HT1080 (cell line): ENCODE results near the gene TSC22D2. TPM values are rescaled to one million over a fixed set of nuclear protein-coding genes. Genes with fewer than 3 reads are reported as not detected.

Experiments
- DNase-seq: peaks from one replicate; pipeline ENCODE4 v3.0.0-alpha.2; 2015; ENCODE audit warnings: low read depth
- total RNA-seq: library from RNA; depleted of rRNA; stranded (reverse); fragments of >200 nt; shearing (Covaris generic); gene quantifications from 2 replicates; pipeline ENCODE4 v1.2.3, GENCODE V29; 2014

TSC22D2 gene
- total RNA-seq, 1 experiment from 2014 or later = 7.7 TPM

DNA sequence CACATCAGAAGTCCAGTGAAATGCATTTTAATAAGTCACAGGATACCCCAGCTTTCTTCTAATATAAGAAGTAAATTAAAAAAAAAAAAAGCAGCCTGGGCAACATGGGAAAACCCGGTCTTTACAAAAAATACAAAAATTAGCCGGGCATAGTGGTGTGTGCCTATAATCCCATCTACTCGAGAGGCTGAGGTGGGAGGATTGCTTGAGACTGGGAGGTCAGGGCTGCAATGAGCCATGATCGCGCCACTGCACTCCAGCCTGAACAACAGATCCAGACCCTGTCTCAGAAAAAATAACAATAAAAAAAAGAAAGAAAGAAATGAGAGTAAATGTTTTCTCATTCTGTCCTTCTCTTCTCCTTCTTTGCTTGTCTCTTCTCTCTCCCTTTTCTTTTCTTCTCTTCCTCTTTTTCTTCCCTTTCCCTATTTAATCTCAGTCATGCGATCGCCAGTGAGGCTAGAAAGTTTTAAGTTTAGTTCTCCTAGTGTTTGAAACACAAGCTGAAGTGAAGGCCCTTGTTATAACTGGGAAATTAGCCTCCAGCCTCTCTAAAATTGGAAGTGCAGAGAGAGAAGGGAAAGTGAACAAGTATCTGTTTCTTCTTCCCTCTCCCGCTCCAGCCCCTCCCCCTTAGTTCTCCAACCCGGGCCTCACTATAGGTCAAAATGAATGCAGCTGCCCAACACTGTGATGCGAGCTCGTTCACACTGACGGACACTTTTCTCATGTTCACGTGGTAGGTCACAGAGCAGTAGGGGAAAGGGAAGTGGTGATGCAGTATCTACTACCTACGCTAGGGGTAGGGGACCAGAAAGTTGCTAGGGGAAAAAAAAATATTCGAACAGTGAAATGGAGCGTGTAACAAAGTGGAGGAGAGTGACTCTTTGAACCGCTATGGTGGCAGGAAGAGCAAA, 23.5 kb upstream of the TSC22D2 start:
- DNase-seq = no peak

DNA sequence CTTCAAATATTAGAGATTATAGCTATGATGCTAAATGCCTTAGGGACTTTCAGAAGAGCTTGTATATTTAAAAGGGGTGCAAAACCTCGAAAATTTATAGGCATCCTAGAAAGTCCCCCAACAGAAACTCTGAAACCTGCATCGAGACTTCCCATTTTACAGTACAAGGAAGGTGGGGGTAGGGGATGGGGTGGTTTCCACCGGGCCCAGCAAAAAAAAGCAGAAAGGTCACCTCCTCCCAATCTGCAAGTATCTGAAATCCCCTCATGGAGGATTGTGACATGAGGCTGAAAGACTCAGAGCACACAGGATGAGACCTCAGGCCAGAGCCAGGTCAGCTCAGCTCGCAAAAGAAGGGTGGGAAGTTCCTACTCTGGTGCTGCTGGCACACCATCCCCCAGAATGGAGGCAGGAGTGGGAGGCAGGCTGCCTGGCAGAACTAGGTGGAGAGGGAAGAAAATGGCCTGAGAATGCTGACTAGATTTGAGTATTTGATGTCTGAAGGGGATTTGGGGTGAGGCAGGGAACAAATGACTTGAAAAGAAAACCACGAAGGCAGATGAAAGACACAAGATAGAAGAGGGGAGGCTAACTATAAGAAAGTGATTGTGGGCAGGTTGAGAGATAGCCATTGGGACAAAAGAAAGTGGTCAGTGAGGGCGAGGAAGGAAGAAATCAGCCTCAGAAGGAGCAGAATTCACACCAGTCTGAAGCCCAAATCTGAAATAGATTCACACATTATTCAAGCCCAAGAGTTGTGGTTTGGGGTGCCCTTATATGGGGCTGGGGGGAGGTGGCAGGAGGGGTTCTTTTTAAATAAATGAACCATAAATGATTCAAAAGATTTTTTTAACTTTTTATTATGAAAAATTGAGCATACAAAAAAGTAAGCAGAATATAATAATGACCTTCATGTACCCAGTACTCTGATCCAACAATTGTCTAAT, 22.5 kb upstream of the TSC22D2 start:
- no peak for DNase-seq

DNA sequence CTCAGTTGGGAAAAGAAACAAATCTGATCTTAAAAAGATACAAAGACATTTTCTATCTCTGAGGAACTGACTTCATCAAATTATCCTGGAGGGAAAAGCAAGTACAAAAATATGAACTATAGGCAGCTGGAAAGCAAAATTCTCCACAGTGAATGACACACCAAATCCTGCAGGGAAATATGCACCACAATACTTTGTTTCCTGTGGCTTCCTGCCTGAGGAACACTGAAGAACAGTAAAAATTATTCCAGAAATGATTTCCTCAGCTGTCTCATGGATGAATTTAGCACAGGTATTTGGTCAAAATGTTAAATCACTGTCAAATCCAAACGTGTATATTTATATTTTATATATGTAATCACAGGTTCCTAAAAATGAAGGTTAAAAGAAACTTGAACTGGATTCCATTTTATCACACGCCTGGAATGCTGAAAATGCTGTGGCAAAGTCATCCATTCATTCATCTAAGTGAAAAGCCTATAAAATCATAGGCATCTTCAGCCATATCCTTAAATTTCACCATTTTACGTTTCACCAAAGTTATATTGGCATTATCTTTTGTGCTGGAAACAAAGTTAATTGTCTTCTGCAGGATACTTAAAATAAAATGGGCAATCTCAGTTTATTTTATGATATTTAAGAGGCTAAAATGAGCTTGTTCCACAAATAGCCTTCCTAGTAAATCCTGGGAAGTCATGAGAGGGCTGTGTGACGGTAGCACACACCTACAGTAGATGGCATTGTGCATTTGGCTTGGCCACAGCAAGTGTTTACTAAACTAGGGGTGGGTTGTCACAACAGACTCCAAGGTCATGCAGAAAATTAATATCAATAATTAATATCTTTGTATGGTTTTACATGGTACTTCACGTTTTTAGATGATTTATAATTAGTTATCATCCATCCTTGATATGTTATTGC, 19.3 kb upstream of the TSC22D2 start:
- DNase-seq = no peak

DNA sequence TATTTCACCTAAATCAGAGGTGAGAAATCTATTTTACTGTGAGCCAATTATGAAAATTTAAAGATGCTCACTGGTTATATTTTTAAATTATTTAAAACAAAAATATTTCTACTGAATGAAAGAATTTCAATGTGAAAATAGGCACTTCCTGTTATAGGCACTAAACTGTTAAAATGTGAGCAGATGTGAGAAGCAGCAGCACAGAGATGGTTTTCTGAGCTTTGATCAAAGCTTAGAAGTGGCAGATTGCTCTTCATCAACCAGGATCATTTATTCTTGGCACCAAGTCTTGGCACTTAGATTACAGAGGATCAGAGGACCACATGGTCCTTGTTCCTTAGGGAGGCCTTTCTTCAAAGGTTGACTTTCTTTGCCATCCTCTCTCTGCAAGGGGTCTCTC, 18.0 kb upstream of the TSC22D2 start:
- DNase-seq = no peak

DNA sequence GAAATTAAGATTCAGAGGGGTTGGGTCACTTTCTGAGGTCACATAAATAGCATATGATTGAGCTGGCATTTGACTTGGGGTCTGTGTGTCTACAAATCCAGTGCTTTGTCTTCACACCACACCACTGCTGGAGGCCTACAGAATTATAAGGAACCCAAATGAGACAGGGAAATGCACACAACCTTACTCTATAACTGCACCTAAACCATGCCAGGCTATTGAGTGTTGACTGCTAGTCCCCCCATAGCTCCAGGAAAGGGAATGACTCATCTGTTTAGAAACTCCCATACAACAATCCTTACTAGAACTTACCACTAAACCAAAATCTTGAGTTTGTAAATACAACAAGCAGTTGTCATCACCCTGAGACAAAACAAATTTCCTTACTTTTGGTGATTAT, 16.9 kb upstream of the TSC22D2 start:
- DNase-seq = peak; percentile 63

DNA sequence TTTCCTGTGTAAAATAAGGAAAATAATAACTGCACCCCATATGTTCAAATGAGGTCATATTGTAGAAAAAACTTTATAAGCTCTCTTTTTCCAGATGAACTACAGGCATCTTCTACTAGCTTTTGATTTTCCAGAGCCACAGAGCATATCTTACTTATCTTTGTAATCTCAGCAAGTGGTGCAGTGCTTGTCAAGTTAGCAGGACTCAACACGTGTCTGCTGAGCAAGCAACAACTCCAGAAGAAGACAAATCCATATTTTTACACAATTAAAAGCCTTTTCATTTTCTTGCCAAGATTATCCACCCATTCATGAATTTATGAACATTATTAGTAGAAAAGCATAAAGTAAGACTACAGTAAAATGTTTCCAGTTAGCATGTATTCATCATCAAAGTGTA, 14.4 kb upstream of the TSC22D2 start:
- DNase-seq = no peak

DNA sequence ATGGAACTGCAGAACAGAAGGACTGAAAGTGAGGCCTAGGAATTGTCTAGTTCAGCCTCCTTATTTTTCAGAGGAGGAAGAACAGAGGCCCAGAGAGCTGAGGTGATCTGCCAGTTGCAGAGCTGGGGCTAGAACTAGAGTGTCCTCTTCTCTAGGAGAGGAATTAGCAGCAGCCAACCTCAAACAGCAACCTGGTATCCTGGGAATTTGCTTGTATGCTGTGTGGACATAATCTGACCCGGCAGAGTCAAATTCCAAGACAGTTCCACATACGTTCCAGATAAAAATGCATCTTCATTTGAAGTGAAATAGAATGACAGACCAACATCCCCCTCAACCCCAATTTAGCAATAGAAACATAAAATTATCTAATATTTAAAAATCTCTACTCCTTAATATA, 13.5 kb upstream of the TSC22D2 start:
- DNase-seq = no peak

DNA sequence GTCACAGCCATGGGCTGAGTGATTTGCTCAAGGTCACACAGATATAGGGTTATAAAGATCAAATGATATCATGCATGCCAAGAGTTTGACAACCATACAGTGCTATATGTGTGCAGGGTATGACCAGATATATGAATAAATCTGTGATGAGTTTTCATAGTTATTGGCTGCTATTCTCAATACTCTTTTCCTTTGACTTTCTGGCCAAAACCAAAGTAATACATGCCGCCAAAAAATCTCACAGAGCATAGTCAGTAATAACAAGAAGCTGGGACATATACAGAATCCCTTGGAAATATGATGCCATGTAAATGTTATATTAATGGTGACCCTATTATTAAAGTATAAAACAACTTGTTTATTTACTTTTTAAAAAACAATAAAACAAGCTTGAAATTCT, 11.6 kb upstream of the TSC22D2 start:
- DNase-seq = no peak

DNA sequence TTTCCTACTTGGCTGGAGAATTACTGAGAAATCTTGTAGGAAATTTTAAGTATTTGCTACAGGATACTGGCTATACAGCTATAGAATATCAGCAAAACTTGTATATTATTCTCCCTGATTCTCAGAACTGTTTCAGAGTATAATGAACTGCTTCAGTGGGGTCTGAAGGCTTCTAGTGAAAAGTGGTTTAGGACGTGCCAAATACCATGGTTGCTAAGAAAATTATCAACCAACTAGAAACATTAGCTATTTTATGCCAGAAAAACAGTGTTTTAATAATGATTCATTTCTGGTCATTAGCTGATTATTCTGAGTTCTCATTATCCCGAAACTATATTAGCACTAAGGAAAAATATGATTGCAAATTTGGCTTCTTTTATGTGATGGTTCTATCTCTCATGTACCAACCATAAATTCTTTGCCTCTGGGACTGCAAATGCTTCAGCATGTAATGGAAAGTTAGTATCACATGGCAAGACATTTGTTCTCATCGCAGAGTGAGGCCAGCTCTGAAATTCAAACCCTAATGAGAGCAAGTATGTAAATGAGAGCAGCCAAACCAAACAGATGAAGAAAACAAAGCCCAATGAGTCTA, 11.0 kb upstream of the TSC22D2 start:
- DNase-seq = no peak

DNA sequence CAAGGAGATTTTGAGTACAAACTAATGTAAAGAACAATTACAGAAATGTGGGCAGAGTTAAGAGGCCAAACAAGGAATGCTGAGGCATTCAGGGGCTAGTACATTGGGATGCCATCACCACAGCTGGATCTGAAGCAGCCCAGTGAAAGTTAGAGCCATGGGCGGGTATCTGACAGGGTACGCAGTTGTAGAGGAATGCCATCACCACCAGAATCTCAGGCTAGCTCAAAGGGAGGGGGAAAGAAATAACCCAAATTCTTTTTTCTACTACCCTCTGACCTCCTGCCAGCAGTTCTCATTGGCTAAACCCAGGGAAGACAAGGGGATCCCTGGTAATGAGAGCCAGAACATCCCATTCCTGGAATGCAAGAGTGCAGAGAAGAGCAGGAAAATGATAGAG, 9.0 kb upstream of the TSC22D2 start:
- no peak for DNase-seq

DNA sequence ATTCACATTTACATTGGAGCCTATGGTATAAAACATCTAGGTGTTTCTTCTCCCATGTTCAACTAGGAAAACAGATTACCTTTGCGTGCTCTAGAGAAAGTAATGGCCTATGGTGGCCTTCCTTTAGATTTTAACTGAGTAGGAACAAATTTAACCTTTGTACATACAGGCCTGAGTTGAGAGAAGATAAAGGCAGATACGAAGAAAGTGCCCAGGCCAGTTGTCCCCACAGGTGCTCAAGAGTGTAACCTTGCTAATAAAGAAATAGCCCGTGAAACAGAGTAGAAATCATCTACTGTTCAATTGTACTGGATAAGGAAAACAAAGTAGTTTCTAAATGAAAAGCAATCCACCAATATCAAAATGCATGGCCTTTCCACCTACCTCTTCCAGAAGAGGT, 6.8 kb upstream of the TSC22D2 start:
- DNase-seq = no peak

DNA sequence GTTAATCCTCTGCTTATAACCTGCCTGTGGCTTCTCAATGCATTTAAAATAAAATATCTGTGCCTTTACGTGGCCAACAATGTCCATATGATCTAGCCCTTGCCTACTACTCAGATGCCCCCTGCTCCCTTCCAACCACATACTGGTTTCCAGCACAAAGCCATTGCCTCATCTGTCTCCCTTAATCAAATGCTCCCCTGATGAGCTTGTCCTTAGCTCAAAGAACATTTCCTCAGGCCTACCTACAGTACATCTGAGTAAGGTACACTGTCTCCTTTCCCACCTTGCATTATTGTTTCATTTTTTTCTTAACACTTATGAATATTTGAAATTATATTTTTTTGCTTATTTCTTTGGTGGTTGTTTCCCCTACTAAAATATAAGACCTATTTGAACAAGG, 5.9 kb upstream of the TSC22D2 start:
- no peak for DNase-seq

DNA sequence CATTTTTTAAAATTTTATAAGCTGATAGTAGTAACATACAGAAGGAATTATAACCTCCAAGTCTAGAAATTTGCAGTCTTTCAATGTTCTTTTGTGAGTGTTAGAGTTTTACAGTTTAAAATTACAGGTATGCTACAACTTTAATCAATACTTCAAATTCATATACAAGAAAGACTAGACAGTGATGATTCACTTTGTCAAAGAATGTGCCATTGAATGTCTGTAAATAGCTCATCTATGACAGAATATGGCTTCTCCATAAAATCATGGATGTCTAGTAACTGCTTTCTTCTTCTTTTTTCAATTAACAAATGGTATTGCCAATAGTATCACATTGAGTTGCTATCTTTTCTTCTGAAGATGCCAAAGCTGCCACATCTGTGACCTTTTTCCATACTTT, 4.1 kb upstream of the TSC22D2 start:
- no peak for DNase-seq

DNA sequence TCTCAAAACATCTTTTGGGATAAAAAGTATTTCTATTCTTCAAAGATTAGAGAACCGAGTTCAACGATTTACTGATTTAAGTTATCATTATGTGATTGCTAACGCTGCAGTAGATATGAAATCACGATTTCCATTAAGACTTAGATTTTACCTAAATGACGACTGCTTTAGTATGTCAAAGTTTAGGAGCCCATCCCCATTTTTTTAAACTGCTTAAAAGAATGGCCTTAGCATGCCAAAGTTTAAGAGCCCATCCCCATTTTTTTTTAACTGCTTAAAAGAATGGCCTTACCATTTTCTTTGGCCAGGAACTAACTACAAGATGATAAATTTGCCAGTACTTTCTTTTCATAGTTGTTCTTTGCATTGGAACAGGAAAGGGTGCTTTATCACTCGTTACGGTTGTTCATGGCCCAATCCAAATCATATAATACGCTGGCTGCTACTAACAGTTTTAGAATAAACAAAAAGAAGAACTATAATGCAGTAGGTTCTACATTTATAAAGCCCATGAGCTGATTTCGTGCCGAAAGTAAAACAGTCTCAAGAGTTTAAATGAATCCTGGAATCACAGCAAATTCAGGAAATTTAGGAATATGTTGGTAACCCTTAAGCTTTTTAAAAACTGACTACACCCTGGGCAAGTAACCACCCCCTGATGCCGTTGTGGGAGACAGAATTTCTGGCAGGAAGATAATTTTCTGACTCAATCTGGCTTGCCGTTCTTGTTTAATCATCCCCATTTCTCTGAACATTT, 869 bp upstream of the TSC22D2 start:
- no peak for DNase-seq

DNA sequence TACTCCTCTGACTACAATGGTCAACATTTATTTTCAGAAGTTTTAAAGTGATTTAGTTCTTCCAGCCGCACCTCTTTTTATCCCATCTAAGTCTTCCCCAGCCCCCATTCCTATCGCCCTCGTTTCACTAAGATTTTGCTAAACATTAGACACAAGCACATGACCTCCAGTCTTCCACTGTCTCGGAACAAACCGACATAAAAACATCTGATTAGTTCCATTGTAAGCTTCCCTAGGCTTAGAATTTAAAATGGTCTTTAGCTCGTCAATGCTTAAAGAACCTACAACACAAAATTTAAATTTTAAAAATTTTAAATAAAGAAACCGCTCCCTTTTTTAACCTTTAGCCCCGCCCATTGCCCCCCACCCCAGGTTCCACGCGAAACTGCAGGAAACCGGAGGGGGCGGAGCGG, 284 bp upstream of the TSC22D2 start:
- no peak for DNase-seq

DNA sequence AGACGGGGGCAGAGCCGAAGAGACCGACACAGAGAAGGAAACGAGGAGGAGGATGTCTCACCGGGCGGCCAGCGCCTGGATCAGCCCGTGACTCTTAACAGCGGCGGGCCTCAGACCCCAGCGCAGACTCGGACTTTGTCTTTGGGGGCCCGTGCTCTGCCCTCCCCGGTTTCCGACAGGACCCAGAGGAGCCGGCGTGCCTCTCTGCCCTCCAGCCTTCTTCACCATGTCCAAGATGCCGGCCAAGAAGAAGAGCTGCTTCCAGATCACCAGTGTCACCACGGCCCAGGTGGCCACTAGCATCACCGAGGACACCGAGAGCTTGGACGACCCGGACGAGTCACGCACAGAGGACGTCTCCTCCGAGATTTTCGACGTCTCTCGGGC, 1.0 kb downstream of the TSC22D2 start:
- no peak for DNase-seq

DNA sequence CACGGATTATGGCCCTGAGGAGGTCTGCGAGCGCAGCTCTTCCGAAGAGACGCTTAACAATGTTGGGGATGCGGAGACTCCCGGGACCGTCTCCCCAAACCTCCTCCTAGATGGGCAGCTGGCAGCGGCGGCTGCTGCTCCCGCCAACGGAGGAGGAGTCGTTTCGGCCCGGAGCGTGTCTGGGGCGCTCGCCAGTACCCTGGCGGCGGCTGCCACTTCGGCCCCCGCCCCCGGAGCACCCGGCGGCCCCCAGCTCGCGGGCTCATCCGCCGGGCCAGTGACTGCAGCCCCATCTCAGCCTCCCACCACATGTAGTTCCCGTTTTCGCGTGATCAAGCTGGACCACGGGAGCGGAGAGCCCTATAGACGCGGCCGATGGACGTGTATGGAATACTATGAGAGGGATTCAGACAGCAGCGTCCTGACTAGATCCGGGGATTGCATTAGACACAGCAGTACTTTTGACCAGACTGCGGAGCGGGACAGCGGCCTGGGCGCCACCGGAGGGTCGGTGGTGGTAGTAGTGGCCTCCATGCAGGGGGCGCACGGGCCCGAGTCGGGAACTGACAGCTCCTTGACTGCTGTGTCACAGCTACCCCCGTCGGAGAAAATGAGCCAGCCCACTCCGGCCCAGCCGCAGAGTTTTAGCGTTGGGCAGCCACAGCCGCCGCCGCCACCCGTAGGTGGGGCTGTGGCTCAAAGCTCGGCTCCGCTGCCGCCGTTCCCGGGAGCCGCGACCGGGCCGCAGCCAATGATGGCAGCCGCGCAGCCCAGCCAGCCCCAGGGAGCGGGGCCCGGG, 1.6 kb downstream of the TSC22D2 start:
- peak; percentile 78 for DNase-seq

DNA sequence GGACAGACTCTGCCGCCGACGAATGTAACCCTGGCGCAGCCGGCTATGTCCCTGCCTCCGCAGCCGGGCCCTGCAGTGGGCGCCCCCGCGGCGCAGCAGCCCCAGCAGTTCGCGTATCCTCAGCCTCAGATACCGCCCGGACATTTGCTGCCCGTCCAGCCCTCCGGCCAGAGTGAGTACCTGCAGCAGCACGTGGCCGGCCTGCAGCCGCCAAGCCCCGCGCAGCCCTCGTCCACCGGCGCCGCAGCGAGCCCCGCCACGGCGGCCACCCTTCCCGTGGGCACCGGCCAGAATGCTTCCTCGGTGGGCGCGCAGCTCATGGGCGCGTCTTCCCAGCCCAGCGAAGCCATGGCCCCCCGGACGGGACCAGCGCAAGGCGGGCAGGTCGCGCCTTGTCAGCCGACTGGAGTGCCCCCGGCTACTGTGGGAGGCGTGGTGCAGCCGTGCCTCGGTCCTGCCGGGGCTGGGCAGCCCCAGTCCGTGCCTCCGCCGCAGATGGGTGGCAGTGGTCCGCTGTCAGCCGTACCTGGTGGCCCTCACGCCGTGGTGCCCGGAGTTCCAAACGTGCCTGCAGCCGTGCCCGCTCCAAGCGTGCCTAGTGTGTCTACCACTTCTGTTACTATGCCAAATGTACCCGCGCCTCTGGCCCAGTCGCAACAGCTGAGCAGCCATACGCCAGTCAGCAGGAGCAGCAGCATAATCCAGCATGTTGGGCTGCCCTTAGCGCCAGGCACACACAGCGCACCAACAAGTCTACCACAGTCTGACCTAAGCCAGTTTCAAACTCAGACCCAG, 2.4 kb downstream of the TSC22D2 start:
- DNase-seq = peak; percentile 60

DNA sequence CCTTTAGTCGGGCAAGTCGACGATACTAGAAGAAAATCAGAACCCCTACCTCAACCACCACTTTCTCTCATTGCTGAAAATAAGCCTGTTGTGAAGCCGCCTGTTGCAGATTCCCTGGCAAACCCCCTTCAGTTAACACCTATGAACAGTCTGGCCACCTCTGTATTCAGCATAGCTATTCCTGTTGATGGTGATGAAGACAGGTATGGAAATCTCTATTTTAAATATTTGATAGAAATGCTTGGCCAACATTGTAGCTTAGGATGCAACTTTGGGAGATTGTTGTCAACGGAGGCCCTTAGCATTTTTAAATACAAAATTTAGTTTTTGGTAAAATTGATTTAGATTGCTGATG, 3.0 kb downstream of the TSC22D2 start:
- DNase-seq = no peak
